GM12878 (cell line): ENCODE results near the gene TMSB15A. TPM values are rescaled to one million over a fixed set of nuclear protein-coding genes. Genes with fewer than 3 reads are reported as not detected.
"Not testable (repeated sequence)": the region's sequence is repeated elsewhere in the genome, so short reads cannot be mapped to it uniquely, and the experiment has no call there.

Source experiments
- ATAC-seq: fragments of 200-7000 bp; cut with Tn5 transposase; 3 replicates; pipeline ENCODE4 v1.9.1; 2020; ENCODE audit warnings: mild to moderate bottlenecking, moderate library complexity
- BruUV-seq: library from RNA; stranded (reverse); fragments of 400-500 nt; replicated peaks from 2 replicates; lab custom pipeline; 2021; lab: Mats Ljungman, UMichigan
- CTCF ChIA-PET: fragments of 300-600 bp; sonication (Branson Sonifier 250); formaldehyde crosslinking; extraction: SDS; loops from one replicate; lab custom pipeline; 2021; ENCODE audit warnings: inconsistent platforms; lab: Yijun Ruan, JAX
- POLR2A ChIA-PET: fragments of 350-600 bp; formaldehyde crosslinking; extraction: SDS; loops from one replicate; lab custom pipeline; 2021; ENCODE audit warnings: inconsistent platforms; lab: Charles Lee
- RAD21 ChIA-PET: fragments of 300-600 bp; sonication (Branson Sonifier 250); formaldehyde crosslinking; loops from one replicate; lab custom pipeline; 2023; ENCODE audit warnings: antibody characterized with exemption; ENCODE audit not compliant: unreplicated experiment; lab: Charles Lee
- SMC1A ChIA-PET: fragments of 300-600 bp; sonication (Branson Sonifier 250); formaldehyde crosslinking; loops from one replicate; lab custom pipeline; 2023; ENCODE audit not compliant: unreplicated experiment, uncharacterized antibody; lab: Charles Lee
- DNase-seq: peaks from one replicate; pipeline ENCODE4 v3.0.0-alpha.2; 2011; ENCODE audit warnings: low read depth, low spot score
- FAIRE-seq: peaks from 3 replicates; lab custom pipeline; 2011; peaks lifted over from hg19 to GRCh38; lab: Jason Lieb, UNC
- H2AFZ ChIP-seq: 2 replicates; pipeline ENCODE4 v1.6.0; 2011; ENCODE audit warnings: low read depth, low read length, control low read depth; ENCODE audit not compliant: control insufficient read depth
- H3K27ac ChIP-seq: 2 replicates; pipeline ENCODE4 v1.5.1; 2011; ENCODE audit warnings: control low read depth; ENCODE audit not compliant: control insufficient read depth, insufficient read depth
- H3K27me3 ChIP-seq, 2 experiments: replicated peaks in 1 of 2; 2 replicates each; pipeline versions ENCODE4 v1.6.0 to v1.6.1; 2011; ENCODE audit warnings: low read length in 1 of 2; ENCODE audit not compliant: control insufficient read depth in 2 of 2, insufficient read depth in 2 of 2
- H3K36me3 ChIP-seq, 2 experiments: 2 replicates each; pipeline ENCODE4 v1.5.1; 2011; ENCODE audit warnings: low read length in 1 of 2; ENCODE audit not compliant: control insufficient read depth in 2 of 2, insufficient read depth in 2 of 2
- H3K4me1 ChIP-seq: 2 replicates; pipeline ENCODE4 v1.6.1; 2011; ENCODE audit warnings: mild to moderate bottlenecking, low read length, moderate library complexity, mixed read lengths; ENCODE audit not compliant: control insufficient read depth, insufficient read depth
- H3K4me2 ChIP-seq: 2 replicates; pipeline ENCODE4 v1.6.0; 2011; ENCODE audit warnings: control low read depth; ENCODE audit not compliant: control insufficient read depth, insufficient read depth
- H3K4me3 ChIP-seq: fragments of 200-600 bp; sonication (generic); 2 replicates; pipeline ENCODE4 v1.5.1; 2016
- H3K79me2 ChIP-seq: 2 replicates; pipeline ENCODE4 v1.6.0; 2011; ENCODE audit warnings: low read length; ENCODE audit not compliant: control insufficient read depth, insufficient read depth
- H3K9ac ChIP-seq: 2 replicates; pipeline ENCODE4 v1.8.0; 2011; ENCODE audit warnings: low read length, control low read depth, mixed read lengths; ENCODE audit not compliant: control insufficient read depth, insufficient read depth
- H3K9me3 ChIP-seq: replicated peaks from 3 replicates; pipeline ENCODE4 v1.5.1; 2011; ENCODE audit warnings: mild to moderate bottlenecking, low read length; ENCODE audit not compliant: control insufficient read depth, insufficient read depth
- H4K20me1 ChIP-seq: 2 replicates; pipeline ENCODE4 v1.6.0; 2011; ENCODE audit not compliant: control insufficient read depth, insufficient read depth
- CHD1 ChIP-seq: IDR thresholded peaks from 2 replicates; pipeline ENCODE4 v1.6.1; 2012; ENCODE audit warnings: low read depth, low read length, improper control_type of control experiment
- ETV6 ChIP-seq, 2 experiments: fragments of 450-650 bp in 1 of 2; IDR thresholded peaks in 1 of 2; conservative IDR thresholded peaks in 1 of 2; 2 replicates each; pipeline ENCODE4 v1.6.1; 2014; ENCODE audit warnings: antibody characterized with exemption in 1 of 2, borderline replicate concordance in 1 of 2, low read depth in 1 of 2, mild to moderate bottlenecking in 1 of 2, moderate library complexity in 1 of 2
- IRF5 ChIP-seq: fragments of 450-650 bp; IDR thresholded peaks from 2 replicates; pipeline ENCODE4 v1.6.1; 2017; ENCODE audit warnings: borderline replicate concordance
- NBN ChIP-seq: fragments of 450-650 bp; IDR thresholded peaks from 2 replicates; pipeline ENCODE4 v1.6.1; 2016
- PAX5 ChIP-seq: IDR thresholded peaks from 2 replicates; pipeline ENCODE4 v1.6.1; 2011; ENCODE audit warnings: low read depth, low read length, borderline replicate concordance
- PML ChIP-seq: IDR thresholded peaks from 2 replicates; pipeline ENCODE4 v1.6.1; 2012; ENCODE audit warnings: low read length, inconsistent platforms
- SREBF2 ChIP-seq: IDR thresholded peaks from 2 replicates; pipeline ENCODE4 v1.6.1; 2012; ENCODE audit warnings: mild to moderate bottlenecking, low read length
- ZNF384 ChIP-seq: IDR thresholded peaks from 2 replicates; pipeline ENCODE4 v1.6.1; 2012; ENCODE audit warnings: low read depth, mild to moderate bottlenecking, low read length, improper control_type of control experiment, borderline replicate concordance
- WGBS: methylation state at CpG from one replicate; pipeline ENCODE4 v1.1.6; 2016; ENCODE audit warnings: low lambda C conversion rate; ENCODE audit not compliant: insufficient replicate concordance, insufficient coverage; ENCODE audit errors: missing lambda C conversion rate; 5-methylcytosine and 5-hydroxymethylcytosine counted together
- in situ Hi-C: fragments of 300-500 bp; cut with MboI; formaldehyde crosslinking; loops from 9 replicates; pipeline ENCODE4 v1.14.3; 2018; ENCODE audit warnings: mixed read lengths
- intact Hi-C: fragments of 100-400 bp; cut with micrococcal nuclease; formaldehyde crosslinking; loops from one replicate; pipeline ENCODE4 v1.14.2; 2022; ENCODE audit not compliant: unreplicated experiment
- polyA plus RNA-seq, 11 experiments: library from polyadenylated mRNA; depleted of rRNA in 4 of 11; unstranded in 6 of 11; stranded (reverse) in 5 of 11; fragments of >200 nt; fragmentation: Nextera tagmentation in 4 of 11; fragmentation: Illumina TruSeq in 1 of 11; extraction: Ambion mirVana in 4 of 11; extraction: Trizol in 1 of 11; gene quantifications; 1 replicate in 1 of 11; 2 replicates in 10 of 11; pipeline versions ENCODE4 v1.2.1 to v1.2.3, GENCODE V29; 2011 to 2016; ENCODE audit warnings: inconsistent platforms in 2 of 11, missing spikeins in 2 of 11, low read depth in 1 of 11
- total RNA-seq, 4 experiments: library from RNA; depleted of rRNA in 3 of 4; stranded (reverse); fragments of >200 nt in 3 of 4; fragmentation: Illumina TruSeq in 1 of 4; extraction: Trizol in 1 of 4; gene quantifications; 2 replicates each; pipeline versions ENCODE4 v1.2.1 to v1.2.3, GENCODE V29; 2013 to 2021

TMSB15A gene
- total and polyA plus RNA-seq, 10 of the 15 experiments (the other 5 are each of a cell fraction or from before 2014, with no cell fraction given) = 0.25 TPM; not detected in 9

GRCh38 chrX:102548231-102548630, 31.7 kb upstream of the TMSB15A start:
- Histone ChIP-seq H3K27ac (no peak overlapping the region), H3K27me3 (no peaks in the 10 kb centered on the region), H3K79me2 (no peaks in the 10 kb centered on the region), H3K9ac (no peak overlapping the region), H3K36me3 (no peaks in the 10 kb centered on the region), H4K20me1 (no peaks in the 10 kb centered on the region), H3K4me2 (no peak overlapping the region), H2AFZ (no peak overlapping the region), H3K9me3 (no peaks in the 10 kb centered on the region), H3K4me1 (no peaks in the 10 kb centered on the region), H3K4me3 (no peak overlapping the region)
- ChIA-PET SMC1A (no interaction called here), POLR2A (no interaction called here), RAD21 (no interaction called here), CTCF (no interaction called here)
- no peak for TF ChIP-seq PML
- no peak for TF ChIP-seq PAX5
- no peak for TF ChIP-seq NBN
- BruUV-seq = no TSS peak
- intact Hi-C loops (no loop called here), in situ Hi-C loops (no loop called here)
- no peak for DNase-seq
- ATAC-seq = no peak
- 72% methylated on average over 23 of the region's 23 CpGs for WGBS
- FAIRE-seq = no peak

GRCh38 chrX:102546828-102547493, 30.4 kb upstream of the TMSB15A start:
- H3K4me2 ChIP-seq = no peak overlapping the region
- ChIA-PET CTCF (no interaction called here), POLR2A (no interaction called here), RAD21 (no interaction called here), SMC1A (no interaction called here)
- TF ChIP-seq ETV6 (conservative IDR thresholded peaks at IDR 0.05 in 1 of 2, IDR thresholded peaks at IDR 0.05 in 1 of 2; ENCODE audit: borderline replicate concordance in 1 of 2, low read depth in 1 of 2) (no peak), IRF5 (no peak), ZNF384 (no peak), CHD1 (no peak), SREBF2 (no peak)
- H3K4me3 ChIP-seq = no peak overlapping the region
- intact Hi-C loops = no loop called here
- no peaks in the 10 kb centered on the region for H3K79me2 ChIP-seq
- H3K9me3 ChIP-seq = no peaks in the 10 kb centered on the region
- no TSS peak for BruUV-seq
- no peaks in the 10 kb centered on the region for H4K20me1 ChIP-seq
- H2AFZ ChIP-seq = no peak overlapping the region
- FAIRE-seq (no peak), DNase-seq (no peak), ATAC-seq (no peak)
- in situ Hi-C loops = no loop called here
- H3K9ac ChIP-seq = no peak overlapping the region
- no peaks in the 10 kb centered on the region for H3K27me3 ChIP-seq
- H3K36me3 ChIP-seq = no peaks in the 10 kb centered on the region
- WGBS = 32% methylated on average over 24 of the region's 35 CpGs
- no peak overlapping the region for H3K27ac ChIP-seq
- H3K4me1 ChIP-seq = no peaks in the 10 kb centered on the region

GRCh38 chrX:102546175-102546574, 29.6 kb upstream of the TMSB15A start:
- POLR2A ChIA-PET, H3K4me3 ChIP-seq, in situ Hi-C loops, H4K20me1 ChIP-seq, H3K36me3 ChIP-seq, H3K4me2 ChIP-seq, H3K79me2 ChIP-seq, H3K27me3 ChIP-seq, RAD21 ChIA-PET, DNase-seq, ATAC-seq, BruUV-seq, H3K9me3 ChIP-seq, H3K27ac ChIP-seq, H2AFZ ChIP-seq, CTCF ChIA-PET, SMC1A ChIA-PET, intact Hi-C loops, H3K9ac ChIP-seq, FAIRE-seq, H3K4me1 ChIP-seq: not testable (repeated sequence)
- WGBS = 69% methylated on average over 5 of the region's 5 CpGs
